Bone marrow (tissue), 2 donors: ENCODE results near the gene IRF6.

Experiments used
- DNase-seq, 2 donors: peaks; one replicate each; lab custom pipeline; 2025; lab: John Stamatoyannopoulos, UW

IRF6 gene

DNA sequence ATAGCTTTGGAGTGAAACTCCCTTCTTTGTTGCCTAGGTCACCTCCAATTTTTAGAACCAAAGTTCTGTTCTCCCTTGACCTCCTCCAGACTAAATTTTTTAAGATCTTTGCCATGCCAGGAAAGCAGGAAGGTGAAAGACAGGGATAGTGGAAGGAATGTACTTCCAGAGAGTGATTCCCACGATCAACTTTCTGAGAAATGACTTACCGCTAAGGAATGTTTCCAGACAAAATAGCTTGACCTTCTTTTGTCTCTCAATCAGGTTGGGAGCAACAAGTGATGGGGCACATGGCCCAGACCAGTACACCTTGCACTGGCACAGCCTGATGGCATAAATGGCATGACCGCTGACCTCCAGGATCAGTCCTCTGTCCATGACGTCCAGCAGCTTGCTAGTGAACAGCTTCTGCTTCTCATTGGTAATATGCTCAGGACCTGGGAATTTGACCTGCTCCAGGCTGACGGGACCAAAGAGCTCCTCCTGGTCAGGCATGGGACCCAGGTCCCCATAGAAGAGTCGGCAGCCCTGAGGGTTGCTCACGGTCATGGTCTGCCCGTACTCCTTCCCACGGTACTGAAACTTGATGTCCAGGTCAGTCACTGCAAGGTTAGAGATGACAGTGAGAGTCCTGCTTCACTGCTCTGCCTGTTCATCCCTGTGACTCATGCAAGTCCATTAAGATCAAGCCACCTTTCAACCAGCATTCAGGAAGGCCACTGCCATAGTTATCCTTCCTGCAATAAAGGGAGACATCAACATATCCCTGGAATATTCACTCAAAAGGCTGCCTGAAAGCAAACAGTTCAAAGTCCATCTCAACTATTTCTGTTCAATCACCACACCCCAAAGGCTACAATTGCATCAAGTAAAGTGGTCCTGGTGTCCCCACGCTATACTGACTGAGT lies 15.4 kb downstream of the IRF6 start:
- DNase-seq = no peak

DNA sequence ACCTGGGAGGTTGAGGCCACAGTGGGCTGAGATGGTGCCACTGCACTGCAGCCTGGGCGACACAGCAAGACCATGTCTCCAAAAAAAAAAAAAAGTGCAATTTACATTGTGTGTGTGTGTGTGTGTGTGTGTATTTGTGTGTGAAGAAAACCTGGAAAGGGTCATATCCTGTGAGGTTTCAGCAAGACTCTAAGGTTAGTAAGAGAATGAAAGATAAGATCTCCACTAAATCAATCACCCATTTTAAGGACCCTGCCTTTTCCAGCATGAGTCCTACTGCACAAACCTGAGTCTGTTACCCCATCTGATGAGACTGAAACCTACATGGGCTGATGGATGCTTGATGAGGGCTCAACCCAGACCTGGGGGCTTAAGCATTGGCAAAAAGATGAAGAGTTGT lies 16.7 kb downstream of the IRF6 start:
- no peak for DNase-seq

DNA sequence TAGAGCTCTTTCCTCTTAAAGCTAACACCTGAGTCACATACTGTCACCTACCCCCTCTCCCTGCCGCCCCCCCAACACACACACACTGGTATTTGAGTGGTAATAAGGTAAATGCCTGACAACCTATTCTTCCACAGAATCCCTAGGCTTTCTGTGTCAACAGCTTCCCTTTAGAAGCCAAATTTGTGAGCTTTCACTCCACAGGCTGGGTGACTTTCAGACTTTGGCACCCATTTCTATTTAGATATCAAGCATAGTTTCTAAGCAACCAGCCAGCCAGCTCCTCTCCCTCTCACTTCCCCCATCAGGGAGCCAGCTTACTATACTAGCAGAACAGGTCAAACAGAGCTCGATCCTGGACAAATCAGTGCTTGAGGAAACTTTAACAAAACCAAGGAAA lies 18.4 kb downstream of the IRF6 start:
- no peak for DNase-seq

DNA sequence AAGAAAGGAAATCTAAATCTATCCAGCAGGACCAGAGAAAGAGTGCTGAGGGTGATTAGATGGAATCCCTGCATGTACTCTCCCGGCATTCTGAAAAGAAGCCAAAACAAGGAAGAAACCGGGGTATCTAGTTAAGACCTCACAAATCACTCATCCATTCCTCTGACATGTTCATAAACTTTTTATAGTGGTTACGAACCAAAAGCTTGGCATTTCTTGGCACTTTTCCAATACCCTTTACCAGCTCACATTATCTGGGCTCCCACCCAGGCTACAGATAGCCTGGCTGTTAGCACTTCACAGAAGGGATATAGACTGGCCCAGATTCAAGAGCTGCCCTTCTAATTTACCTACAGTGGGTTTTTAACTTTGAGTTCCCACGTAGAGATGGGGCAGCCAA lies 19.8 kb downstream of the IRF6 start:
- DNase-seq = no peak

GRCh38 chr1:209785592-209785991 lies 20.4 kb downstream of the IRF6 start:
- DNase-seq = no peak

- peak; percentile 96 to 99 for DNase-seq
Measured at GRCh38 chr1:209784265-209785169, 21.4 kb downstream of the IRF6 start, which contains the start of gene C1orf74. Gene C1orf74 (minus strand): TSS chr1:209784559. CDS start chr1:209783634, 925 bp downstream.

DNA sequence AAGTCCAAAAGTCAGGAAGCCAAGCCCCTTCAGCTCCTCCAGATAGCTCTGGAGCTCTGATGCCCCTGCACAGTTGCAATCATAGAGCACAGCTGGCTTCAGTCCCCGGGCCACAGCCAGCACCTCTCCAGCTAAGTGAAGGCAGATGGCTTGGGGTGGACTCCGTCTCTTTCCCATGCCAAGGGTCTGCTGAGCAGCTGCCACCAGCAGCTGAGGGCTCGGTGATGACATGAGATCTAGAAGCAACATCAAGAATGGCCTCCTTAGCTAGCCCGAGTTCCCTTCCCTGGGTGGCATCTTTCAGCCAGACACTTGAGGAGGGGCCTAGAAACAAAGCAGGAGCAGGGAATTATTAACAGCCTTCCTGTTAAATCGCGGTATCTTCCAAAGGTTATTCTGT lies 22.6 kb downstream of the IRF6 start:
- DNase-seq = no peak

DNA sequence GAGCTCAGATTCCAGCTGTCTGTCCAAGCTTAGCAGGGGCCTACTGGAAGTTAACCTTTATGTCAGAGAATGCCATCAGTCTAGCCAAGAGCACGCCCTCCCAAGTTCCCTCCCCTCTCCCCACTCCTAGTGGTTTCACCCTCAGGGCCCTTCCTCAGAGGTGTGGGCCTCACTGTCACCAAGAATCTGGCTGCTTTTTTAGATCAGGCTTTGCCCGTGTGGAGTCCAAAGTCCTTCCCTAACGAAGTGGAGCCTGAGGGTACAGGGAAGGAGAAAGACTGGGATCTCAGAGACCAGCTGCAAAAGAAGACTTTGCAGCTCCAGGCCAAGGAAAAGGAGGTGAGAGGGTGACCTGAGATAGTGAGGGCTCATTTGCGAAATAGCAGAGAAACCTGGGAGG lies 25.7 kb downstream of the IRF6 start:
- no peak for DNase-seq

GRCh38 chr1:209778102-209778501 lies 27.8 kb downstream of the IRF6 start:
- DNase-seq = no peak

DNA sequence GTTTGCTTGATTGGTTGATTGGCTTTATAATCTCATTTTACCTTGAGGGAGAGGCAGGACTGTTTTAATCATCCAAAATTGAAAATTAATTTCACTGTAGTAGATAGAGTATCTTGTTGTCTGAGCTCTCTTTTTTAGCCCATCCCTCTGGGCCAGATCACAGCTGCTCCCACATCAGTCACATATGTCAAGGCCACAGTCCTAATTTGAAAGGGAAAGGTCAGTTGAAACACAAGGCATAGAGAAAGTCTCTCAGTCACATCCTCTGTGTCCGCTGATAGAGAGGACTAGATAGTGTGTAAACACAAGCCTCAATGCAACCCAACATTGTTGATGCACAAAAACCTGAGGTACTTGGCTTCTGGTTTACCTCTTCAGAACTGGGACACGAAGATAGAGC lies 28.4 kb downstream of the IRF6 start:
- no peak for DNase-seq

GRCh38 chr1:209775678-209776077 lies 30.3 kb downstream of the IRF6 start:
- no peak for DNase-seq

GRCh38 chr1:209774592-209774991 lies 31.4 kb downstream of the IRF6 start:
- DNase-seq = no peak

DNA sequence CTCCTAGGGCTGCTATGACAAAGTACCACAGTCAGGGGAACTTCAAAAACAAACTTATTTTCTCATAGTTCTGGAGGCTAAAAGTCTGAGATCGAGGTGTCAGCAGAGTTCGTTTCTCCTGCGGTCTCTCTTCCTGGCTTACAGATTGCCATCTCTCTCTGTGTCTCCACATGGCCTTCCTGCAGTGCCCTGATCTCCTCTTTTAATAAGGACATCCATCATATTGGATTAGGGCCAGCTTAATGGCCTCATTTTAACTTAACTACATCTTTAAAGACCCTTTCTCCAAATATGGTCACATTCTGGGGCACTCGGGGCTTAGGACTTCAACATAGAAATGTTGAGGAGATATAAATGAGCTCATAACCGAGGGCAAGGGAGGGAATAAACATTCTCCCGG lies 33.8 kb downstream of the IRF6 start:
- DNase-seq = no peak

DNA sequence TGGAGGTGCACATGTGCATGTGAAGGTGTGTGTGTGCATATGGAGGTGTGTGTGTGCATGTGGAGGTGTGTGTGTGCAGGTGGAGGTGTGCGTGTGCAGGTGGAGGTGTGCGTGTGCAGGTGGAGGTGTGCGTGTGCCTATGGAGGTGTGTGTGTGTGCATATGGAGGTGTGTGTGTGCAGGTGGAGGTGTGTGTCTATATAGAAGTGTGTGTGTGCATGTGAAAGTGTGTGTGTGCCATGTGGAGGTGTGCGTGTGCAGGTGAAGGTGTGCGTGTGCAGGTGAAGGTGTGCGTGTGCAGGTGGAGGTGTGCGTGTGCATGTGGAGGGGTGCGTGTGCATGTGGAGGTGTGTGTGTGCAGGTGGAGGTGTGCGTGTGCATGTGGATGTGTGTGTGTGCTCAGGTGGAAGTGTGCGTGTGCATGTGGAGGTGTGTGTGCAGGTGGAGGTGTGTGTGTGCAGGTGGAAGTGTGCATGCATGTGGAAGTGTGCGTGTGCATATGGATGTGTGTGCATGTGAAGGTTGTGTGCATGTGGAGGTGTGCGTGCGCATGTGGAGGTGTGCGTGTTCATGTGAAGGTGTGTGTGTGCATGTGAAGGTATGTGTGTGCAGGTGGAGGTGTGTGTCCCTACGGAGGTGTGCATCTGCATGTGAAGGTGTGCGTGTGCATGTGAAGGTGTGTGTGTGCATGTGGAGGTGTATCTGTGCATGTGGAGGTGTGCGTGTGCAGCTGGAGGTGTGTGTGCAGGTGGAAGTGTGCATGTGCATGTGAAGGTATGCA lies 35.1 kb downstream of the IRF6 start:
- no peak for DNase-seq

DNA sequence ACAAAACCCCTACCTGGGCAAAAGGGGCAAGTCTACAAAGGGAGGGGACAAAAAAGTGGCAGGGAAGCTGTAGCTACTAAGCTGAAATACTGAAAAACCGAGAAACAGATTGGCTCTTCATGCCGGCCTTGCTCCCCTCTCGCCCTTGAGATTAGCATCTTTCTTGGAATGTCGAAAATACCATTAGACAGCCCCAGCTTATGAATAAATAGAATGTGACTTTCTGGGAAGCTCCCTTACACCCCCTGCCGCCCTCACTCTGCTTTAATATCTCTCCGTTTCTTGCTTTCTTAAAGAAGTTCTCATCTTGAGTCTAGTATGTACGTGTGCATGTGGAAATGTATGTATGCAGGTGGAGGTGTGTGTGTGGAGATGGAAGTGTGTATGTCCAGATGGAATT lies 36.0 kb downstream of the IRF6 start:
- peak in 1 of 2 donors; percentile 9 for DNase-seq

DNA sequence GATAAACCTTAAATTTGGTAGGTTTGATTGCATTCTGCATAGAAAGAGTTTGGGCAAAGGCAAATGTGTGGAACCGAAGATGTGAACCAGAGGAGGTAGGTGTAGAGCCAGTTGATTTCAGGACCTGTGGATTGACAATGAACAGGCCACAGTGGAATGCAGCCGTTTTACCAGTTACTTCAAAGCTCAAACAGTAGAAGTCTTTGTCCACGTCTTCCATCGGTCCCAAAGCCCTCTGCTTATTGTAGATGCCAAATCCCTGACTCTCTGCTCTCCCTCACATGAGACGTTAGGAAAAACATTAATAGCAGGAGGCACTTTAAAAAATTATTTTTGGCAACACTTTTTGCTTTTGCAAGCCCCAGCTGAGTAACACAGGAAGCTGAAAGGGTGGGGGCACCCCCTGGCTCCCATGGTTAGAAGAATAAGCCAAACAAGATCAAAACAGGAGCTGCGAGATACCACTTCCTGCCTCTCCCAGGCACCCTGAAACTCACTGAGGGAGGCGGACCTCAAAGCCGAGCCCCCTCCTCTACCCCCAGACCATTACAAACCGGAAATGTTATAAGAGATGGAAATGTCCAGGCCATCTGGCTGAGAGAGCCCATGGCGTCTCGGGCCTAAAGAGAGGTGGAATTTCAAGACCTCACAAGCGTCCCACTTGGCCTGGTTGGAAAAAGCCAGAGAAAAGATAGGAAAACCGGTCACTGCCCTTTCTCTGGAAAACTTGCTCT lies 36.6 kb downstream of the IRF6 start:
- DNase-seq = peak; percentile 55 to 71

- DNase-seq = no peak
Measured at GRCh38 chr1:209768354-209768774, 37.6 kb downstream of the IRF6 start.

DNA sequence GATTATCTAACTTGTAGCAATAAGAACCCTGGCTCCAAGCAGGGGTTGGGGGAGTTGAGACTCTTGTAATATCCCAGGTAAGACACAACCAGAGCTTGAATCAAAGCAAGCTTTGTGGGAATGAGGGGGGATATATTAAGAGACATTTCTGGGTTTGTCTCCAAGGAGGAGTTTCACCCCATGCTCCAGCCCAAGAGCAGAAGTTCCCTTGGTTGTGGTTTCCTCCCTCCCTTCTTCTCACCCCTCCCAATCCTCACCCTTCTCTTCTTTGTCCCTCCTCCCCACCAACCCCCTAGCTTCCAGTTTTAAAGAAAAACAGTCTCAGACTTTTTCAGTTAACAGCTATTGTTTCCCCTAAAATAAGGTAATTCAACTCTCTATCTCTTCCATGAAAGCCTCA lies 38.2 kb downstream of the IRF6 start:
- DNase-seq = peak in 1 of 2 donors; percentile 55

GRCh38 chr1:209767096-209767495 lies 38.8 kb downstream of the IRF6 start:
- no peak for DNase-seq

DNA sequence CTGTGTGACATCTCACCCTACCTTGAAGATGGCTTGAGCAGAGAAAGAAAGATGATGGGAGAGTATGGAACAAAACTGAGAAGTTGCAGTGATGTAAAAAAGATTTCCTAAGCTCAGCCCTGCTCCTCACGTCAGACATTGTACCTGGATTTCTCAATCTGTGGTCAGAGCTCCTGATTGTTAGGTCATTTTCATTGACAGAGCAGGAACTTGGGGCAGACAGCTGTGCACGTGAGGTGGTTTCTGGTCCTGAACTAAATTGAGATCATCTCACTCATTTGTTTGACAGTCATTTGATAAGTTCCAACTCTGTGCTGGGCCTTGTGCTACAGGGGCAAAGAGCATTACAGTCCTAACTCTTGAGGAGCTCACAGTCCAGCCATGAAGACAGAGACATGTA lies 39.9 kb downstream of the IRF6 start:
- DNase-seq = no peak

- DNase-seq = no peak
Measured at GRCh38 chr1:209761011-209761635, 44.8 kb downstream of the IRF6 start.
